GM13977 (cell line): Measurements from ENCODE around the gene MCEE.

Source experiments
- DNase-seq: peaks from one replicate; pipeline ENCODE4 v3.0.0; 2012; ENCODE audit warnings: low spot score
- CTCF ChIP-seq: IDR thresholded peaks from 2 replicates; pipeline ENCODE4 v1.5.1; 2012; ENCODE audit warnings: mild to moderate bottlenecking, control low read depth; ENCODE audit not compliant: insufficient read depth; ENCODE audit errors: extremely low read depth, missing control alignments
- in situ Hi-C: fragments of 300-500 bp; cut with MboI; formaldehyde crosslinking; loops from one replicate; pipeline ENCODE4 v1.12.0; 2022; ENCODE audit warnings: low sequenced_read_pairs, low pct_unique_long_range_greater_than_20kb, mixed read lengths, inconsistent platforms; ENCODE audit not compliant: unreplicated experiment

MCEE gene

DNA sequence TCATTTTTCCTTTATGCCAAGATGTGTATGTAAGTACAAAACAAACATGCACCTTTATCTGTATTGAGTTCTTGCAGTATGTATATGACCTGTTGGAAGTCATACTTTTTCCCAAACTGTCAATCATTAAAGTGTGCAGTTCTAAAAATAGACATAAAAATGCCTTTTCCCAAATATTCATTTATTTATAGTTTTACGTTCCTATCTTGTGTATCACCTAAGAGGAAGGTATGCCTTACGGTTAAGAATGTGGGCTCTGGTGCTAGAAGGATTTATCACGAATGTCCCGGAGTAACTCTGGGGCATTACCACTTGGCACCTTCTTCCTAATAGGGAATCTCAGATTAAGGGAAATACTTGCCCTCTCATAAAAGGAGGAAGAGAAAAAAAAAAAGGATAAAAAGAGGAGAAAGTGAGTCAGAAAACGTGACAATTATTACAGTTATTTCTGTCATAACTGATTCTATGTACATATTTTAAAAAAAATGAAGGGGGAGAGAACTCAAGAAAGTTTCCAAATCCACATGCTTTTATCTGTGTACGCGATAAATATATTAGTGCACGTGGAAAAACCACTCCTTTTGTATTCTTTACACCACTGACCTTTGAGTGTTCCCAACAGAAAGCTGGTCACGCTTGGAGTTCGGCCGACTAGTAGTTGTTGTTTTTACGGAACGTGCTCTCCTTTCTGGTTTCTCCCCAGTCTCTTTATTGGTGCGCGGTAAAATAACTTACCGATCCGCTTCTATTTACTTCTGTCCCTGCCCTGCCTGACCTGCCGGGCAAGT lies 721 bp downstream of the MCEE start:
- no peak for TF ChIP-seq CTCF
- in situ Hi-C loops = no loop called here
- DNase-seq = no peak

DNA sequence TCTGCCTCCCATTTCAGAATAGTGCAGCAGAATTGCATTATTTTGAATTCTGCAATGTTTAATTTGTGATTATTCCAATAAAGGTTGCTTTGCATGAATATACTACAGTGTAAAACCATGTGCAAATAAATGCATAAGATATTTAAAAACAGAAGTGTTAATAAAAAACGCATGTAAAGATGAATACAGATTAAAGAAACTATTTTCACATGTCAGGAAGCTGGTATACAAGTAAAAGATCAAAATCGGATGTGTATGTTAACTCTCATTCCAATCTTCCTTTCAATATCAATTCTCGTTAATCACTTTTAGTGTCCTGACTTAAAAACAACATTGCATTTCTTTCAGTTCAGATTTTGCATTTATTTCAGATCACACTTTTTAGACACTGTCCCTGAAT lies 3.1 kb downstream of the MCEE start:
- in situ Hi-C loops = no loop called here
- no peak for TF ChIP-seq CTCF
- no peak for DNase-seq

DNA sequence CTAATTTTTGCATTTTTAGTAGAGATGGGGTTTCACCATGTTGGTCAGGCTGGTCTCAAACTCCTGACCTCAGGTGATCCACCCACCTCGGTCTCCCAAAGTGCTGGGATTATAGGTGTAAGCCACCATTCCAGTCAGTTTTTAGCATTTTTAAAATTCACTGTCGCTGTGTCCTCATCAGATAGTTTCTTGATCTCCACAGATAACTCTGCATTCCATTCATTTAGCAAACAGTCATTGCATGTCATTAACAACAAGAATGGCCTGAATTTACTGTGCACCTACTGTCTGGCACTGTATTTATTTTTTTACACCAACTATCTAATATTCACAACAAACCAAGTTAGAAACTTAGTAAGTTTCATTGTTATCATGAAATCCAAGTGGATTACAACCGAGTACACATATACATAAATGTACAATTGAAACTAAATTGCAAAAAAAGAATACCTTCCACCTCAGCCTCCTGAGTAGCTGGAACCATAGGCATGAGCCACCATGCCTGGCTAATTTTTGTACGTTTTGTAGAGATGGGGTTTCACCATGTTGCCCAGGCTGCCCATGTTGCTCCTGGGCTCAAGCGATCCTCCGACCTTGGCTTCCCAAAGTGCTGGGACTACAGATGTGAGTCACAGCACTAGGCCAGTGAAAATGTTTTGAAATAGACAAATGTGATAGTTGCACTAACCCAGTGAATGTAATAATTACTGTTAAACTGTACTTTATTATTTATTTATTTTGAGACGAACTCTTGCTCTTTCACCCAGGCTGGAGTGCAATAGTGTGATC lies 4.3 kb downstream of the MCEE start:
- in situ Hi-C loops = no loop called here
- no peak for DNase-seq
- TF ChIP-seq CTCF = no peak

DNA sequence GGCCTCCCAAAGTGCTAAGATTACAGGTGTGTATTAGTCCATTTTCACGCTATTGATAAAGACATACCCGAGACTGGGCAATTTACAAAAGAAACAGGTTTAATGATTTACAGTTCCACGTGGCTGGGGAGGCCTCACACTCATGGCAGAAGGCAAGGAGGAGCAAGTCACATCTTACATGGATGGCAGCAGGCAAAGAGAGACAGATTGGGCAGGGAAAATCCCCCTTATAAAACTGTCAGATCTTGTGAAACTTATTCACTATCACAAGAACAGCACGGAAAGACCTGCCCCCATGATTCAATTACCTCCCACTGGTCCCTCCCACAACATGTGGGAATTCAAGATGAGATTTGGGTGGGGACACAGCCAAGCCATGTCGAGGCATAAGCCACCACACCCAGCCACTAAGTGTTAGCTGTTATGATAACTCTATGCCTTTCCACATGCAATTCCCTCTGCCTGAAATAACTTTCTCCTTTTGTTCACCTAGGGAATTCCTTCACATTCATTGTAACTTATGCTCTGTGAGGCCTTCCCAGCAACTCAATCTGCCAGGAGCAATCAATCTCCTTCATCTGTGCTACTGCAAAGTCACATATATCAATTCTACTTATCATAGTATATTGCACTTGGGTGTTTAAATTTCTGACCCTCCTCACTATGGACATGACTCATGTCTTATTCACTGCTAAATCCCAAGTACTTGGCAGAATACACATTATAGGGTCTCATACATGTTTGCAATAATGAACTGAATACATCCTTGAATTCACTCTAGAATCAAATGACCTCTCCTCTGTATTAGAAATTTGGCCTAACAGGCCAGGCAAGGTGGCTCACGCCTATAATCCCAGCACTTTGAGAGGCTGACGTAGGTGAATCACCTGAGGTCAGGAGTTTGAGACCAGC lies 7.4 kb downstream of the MCEE start:
- TF ChIP-seq CTCF = no peak
- no peak for DNase-seq
- in situ Hi-C loops = no loop called here

- TF ChIP-seq CTCF = no peak
- in situ Hi-C loops = no loop called here
- DNase-seq = no peak
Observed at GRCh38 chr2:71121479-71121878, 8.6 kb downstream of the MCEE start.

DNA sequence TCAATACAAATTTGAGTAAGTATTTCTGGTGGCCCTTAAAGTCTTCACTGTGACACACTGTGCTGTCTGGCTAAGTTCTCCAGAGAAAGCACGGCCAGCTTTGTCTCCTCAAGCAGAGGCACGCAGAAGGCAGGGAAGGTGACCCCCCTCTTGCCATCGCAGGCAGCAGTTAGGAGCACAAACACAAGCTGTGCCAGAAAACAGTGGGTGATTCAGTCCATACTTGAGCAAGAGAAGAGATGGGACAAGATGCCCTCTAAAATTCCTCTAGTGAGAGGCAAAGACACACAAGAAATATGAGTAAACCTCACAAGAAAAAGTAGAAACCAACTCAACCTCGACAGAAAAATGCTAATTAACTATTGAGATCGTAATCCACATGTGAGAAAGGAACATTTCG lies 9.8 kb downstream of the MCEE start:
- DNase-seq = no peak
- in situ Hi-C loops = no loop called here
- TF ChIP-seq CTCF = no peak
